Stimulated activated CD8-positive, alpha-beta memory T cell treated with anti-CD3 and anti-CD28 coated beads, Interleukin-4, amount 100 ng/mL, for 48 hours (primary cell): ENCODE results near the gene NBEA.

Source experiments
- DNase-seq: peaks from one replicate; pipeline ENCODE4 v3.0.0-alpha.2; 2020

NBEA gene

GRCh38 chr13:35687336-35687735, 745.3 kb downstream of the NBEA start:
- no peak for DNase-seq

GRCh38 chr13:35690581-35691207, 748.6 kb downstream of the NBEA start:
- DNase-seq: no peak

GRCh38 chr13:35693134-35693784, 751.2 kb downstream of the NBEA start:
- DNase-seq: no peak

- DNase-seq: no peak
Observed at GRCh38 chr13:35694031-35694430, 752.0 kb downstream of the NBEA start.

GRCh38 chr13:35694549-35695447, 752.7 kb downstream of the NBEA start:
- DNase-seq: no peak

GRCh38 chr13:35695448-35695770, 753.3 kb downstream of the NBEA start:
- no peak for DNase-seq

GRCh38 chr13:35697186-35697730, 755.2 kb downstream of the NBEA start:
- DNase-seq: no peak

GRCh38 chr13:35698911-35699576, 757.0 kb downstream of the NBEA start:
- DNase-seq: no peak

- no peak for DNase-seq
Observed at GRCh38 chr13:35699825-35700510, 757.9 kb downstream of the NBEA start.

GRCh38 chr13:35700671-35701070, 758.6 kb downstream of the NBEA start:
- DNase-seq: no peak

GRCh38 chr13:35702316-35702715, 760.2 kb downstream of the NBEA start:
- no peak for DNase-seq

GRCh38 chr13:35703061-35703460, 761.0 kb downstream of the NBEA start:
- no peak for DNase-seq

GRCh38 chr13:35704331-35704730, 762.3 kb downstream of the NBEA start:
- no peak for DNase-seq

GRCh38 chr13:35706281-35706680, 764.2 kb downstream of the NBEA start:
- DNase-seq: no peak

GRCh38 chr13:35706721-35707120, 764.7 kb downstream of the NBEA start:
- DNase-seq: no peak

GRCh38 chr13:35711909-35712308, 769.8 kb downstream of the NBEA start:
- no peak for DNase-seq

- no peak for DNase-seq
Observed at GRCh38 chr13:35712907-35713761, 771.1 kb downstream of the NBEA start.

GRCh38 chr13:35714121-35714520, 772.1 kb downstream of the NBEA start:
- DNase-seq: no peak

- no peak for DNase-seq
Observed at GRCh38 chr13:35714588-35715377, 772.7 kb downstream of the NBEA start.

GRCh38 chr13:35716186-35716585, 774.1 kb downstream of the NBEA start:
- no peak for DNase-seq

GRCh38 chr13:35716729-35717128, 774.7 kb downstream of the NBEA start:
- no peak for DNase-seq
